ENCODE data around the gene PPFIBP2.

- TF ChIP-seq CTCF (IDR thresholded peaks at IDR 0.05) (no peak), POLR2A (IDR thresholded peaks at IDR 0.05) (no peak)
Measured at GRCh38 chr11:7696424-7696823, 182.6 kb downstream of the PPFIBP2 start.

All from thyroid gland (tissue), 4 donors.